Stimulated activated CD8-positive, alpha-beta memory T cell treated with anti-CD3 and anti-CD28 coated beads, Interleukin-4, amount 100 ng/mL, for 24 hours (primary cell): ENCODE results near the gene MARCHF6.
"Not testable (repeated sequence)": the region's sequence is repeated elsewhere in the genome, so short reads cannot be mapped to it uniquely, and the experiment has no call there.

Experiments used
- DNase-seq: peaks from one replicate; pipeline ENCODE4 v3.0.0-alpha.2; 2020; ENCODE audit warnings: low read depth

MARCHF6 gene

DNA sequence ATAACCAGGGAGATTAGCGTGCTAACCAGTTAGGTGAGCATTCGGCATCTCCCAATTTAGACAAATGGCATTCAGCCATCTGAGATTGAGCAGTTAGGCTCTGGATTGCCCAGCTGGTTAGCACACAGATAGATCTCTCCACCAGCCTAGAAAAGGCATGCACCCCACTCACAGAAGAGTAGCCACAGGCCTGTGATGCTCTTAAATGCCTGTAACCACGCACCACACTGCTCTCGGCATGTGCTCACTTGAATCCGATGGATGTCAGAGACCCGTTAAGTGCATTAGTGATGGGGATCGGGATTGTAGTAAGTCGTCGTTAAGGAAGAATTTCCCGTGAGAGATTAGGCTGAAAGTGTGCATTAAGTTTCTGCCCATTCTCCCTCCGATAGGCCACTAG lies 23.0 kb downstream of the MARCHF6 start:
- no peak for DNase-seq

DNA sequence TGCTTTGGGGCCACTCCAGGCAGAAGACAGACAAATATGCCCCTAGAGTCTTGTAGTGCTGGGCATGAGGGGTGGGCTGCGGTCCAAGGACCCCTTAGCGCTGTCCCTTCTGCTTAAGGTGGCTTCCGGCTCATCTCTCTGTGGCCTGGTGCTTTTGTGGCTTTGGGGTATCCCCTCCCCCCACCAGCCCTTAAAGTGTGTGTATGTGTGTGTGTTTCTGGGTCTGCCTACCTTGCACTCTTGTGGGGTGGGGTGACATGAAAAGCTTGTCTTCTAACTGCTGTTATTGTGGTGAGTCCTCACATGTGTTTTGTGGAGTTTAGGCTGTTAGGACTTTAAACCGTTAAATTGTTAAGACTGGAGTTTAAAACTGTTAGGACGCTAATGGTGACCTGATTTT lies 23.6 kb downstream of the MARCHF6 start:
- no peak for DNase-seq

- no peak for DNase-seq
Measured at GRCh38 chr5:10381803-10382202, 28.3 kb downstream of the MARCHF6 start.

DNA sequence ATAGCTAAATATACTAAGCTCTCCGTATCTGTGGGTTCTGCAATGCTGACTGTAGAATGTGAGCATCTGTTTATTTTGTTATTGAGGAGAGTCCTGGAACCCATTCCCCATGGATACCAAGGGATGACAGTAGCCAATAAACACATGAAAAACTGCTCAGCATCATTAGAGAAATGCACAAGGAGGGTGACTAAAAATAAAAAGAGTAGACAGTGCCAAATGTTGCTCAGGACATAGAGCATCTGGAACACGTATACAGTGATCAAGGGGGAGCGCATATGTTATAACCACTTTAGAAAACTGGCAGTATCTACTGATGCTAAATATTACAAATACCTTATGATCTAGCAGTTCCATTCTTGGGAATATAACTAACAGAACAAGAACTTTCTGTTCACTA lies 31.0 kb downstream of the MARCHF6 start:
- DNase-seq, result no peak

- no peak for DNase-seq
Measured at GRCh38 chr5:10387690-10388089, 34.2 kb downstream of the MARCHF6 start.

DNA sequence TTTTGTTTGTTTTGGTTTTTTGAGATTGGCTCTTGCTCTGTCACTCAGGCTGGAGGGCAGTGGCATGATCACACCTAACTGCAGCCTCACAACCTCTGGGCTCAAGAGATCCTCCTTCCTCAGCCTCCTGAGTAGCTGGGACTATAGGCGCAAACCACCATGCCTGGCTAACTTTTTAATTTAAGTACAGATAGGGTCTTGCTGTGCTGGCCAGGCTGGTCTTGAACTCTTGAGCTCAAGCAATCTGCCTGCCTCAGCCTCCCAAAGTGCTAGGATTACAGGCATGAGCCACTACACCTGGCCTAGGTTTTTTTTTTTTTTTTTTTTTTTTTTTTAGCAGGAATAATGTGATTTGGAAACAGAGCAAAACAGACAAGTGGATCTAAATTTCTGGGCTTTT lies 37.6 kb downstream of the MARCHF6 start:
- no peak for DNase-seq

DNA sequence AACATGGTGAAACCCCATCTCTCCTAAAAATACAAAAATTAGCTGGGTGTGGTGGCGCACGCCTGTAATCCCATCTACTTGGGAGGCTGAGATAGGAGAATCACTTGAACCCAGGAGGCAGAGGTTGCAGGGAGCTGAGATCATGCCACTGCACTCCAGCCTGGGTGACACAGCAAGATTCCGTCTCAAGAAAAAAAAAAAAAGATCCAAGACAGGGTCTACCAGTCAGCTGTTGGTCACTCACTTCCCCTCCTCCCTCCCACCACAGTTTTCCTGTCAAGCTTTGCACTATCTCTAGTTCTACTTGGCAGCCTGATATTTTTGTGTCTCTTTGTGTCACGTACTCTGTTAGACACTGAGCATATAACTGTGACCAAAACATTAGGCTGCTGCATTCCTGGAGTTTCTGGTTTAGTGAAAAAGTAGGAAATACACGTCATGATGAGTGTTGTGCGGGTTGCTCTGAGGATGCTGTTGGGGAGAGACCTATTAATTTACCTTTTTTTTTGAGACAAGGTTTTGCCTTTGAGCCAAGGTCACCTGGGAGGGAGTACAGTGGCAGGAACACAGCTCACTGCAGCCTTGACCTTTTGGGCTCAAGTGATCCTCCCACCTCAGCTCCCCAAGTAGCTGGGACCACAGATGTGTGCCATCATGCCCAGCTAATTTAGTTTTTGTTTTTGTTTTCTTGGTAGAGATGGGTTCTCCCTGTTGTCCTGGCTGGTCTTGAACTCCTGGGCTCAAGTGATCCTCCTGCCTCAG lies 39.3 kb downstream of the MARCHF6 start:
- not testable (repeated sequence) for DNase-seq

- no peak for DNase-seq
Measured at GRCh38 chr5:10393491-10393890, 40.0 kb downstream of the MARCHF6 start.

GRCh38 chr5:10396552-10396951 lies 43.1 kb downstream of the MARCHF6 start:
- no peak for DNase-seq

DNA sequence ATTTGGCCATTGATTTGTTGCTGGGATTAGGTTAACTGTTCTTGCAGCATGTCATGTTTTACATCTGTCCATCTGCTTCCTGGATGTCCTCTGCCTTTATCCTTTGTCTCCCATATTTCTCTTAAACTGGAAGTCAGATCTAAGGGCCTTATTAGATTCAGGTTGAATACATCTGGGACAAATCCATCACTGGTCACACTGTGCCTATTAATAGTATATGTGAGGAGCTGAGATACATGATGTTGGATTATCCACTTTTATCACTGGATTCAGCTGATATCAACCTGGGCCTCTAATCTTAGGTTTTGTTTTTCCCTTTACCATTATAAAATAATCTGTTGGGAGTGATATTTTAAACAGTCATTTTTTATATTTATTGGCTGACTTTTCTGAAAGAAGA lies 46.3 kb downstream of the MARCHF6 start:
- DNase-seq, result no peak

- no peak for DNase-seq
Measured at GRCh38 chr5:10400411-10400810, 46.9 kb downstream of the MARCHF6 start.

GRCh38 chr5:10400831-10401230 lies 47.3 kb downstream of the MARCHF6 start:
- no peak for DNase-seq

DNA sequence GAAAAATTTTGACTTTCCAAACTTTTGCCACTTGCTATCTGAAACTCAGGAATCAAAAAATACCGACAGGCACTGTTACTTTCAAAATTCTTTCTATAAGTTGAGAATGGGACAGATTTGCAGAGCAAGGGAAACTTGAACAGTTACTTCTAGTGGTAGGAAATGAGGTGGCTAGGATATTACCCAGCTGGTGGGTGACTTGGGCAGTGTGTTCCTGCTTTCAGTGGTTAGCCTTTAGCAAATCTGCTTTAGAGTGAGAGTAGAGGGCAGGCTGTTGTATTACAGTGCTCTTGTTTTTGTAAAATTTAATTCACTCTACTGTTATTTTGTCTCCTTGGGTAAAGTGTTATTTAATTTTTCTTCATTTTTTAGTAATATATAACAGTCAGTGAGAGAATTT lies 48.0 kb downstream of the MARCHF6 start:
- no peak for DNase-seq
